ENCODE data around the gene VDAC1. TPM values are rescaled to one million over a fixed set of nuclear protein-coding genes. Genes with fewer than 3 reads are reported as not detected.

The VDAC1 gene
- total RNA-seq, 1 donor from 2014 or later: 158 TPM

DNA sequence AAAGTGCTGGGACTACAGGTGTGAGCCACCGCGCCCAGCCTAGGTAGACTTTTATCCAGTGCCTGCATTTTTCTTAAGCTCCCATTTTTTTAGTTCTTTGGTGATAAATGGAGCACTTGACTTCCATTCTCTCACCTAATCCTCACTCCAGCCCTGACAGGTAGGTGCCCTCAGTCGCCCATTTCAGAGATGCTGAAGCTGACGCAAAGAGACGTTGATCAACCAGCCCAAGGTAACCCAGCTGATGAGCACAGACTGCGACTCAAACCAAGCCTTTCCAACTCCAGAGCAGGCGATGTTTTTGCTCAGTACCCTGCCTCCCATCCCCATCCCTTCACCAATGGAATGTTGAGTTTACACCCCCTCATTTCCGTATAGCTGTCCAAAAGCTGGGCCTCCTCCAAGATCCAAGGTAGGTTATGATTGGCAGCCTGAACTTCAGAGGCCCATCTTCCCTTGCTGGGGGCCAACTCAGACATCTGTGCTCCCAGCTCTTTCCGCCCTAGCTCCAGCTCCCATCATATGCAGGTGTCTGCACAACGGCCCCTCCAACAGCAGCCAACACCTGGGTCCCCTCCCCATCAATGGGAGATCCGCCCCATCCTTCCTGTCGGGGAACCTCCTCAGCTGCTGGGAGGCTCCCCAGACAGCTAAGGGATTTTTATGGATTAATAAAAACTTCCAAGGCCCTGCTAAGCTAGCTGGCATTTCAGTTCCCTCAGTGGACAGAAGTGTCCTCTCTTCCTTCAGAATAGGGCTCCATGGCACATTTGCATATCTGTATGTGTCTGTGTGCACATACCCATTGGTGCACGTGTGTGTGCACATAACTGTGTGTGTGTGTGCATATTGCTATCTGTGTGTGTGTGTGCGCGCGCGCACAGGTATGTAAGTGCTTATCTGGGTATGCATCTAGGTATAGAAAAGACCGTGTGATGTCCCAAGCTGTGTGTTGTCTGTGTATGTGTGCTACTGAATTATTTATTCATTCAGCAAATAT, 39.3 kb upstream of the VDAC1 start:
- TF ChIP-seq, protein P1, sequence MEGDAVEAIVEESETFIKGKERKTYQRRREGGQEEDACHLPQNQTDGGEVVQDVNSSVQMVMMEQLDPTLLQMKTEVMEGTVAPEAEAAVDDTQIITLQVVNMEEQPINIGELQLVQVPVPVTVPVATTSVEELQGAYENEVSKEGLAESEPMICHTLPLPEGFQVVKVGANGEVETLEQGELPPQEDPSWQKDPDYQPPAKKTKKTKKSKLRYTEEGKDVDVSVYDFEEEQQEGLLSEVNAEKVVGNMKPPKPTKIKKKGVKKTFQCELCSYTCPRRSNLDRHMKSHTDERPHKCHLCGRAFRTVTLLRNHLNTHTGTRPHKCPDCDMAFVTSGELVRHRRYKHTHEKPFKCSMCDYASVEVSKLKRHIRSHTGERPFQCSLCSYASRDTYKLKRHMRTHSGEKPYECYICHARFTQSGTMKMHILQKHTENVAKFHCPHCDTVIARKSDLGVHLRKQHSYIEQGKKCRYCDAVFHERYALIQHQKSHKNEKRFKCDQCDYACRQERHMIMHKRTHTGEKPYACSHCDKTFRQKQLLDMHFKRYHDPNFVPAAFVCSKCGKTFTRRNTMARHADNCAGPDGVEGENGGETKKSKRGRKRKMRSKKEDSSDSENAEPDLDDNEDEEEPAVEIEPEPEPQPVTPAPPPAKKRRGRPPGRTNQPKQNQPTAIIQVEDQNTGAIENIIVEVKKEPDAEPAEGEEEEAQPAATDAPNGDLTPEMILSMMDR (IDR thresholded peaks at IDR 0.05): no peak
- no peaks in the 10 kb centered on the region for H3K36me3 Mint-ChIP-seq (ENCODE audit: low read depth)
- no peak overlapping the region for H3K4me3 Mint-ChIP-seq
- no peak for DNase-seq
- ATAC-seq (ENCODE audit: low read depth): no peak
- ChIA-PET CTCF (interaction anchor here (1.6 to 9.9 kb wide), 3 partner anchors 18 to 98 kb away, joined by 4 to 502 read pairs (median 5); no protein-coding TSS in a partner anchor), POLR2A (interaction anchor here (0.9 kb wide), 1 partner anchor 83 kb away, joined by 4 read pairs; no protein-coding TSS in a partner anchor)
- intact Hi-C loops (cut with micrococcal nuclease): no loop called here
- no peaks in the 10 kb centered on the region for H3K9me3 Mint-ChIP-seq
- H3K4me1 Mint-ChIP-seq: peaks cover 4% of the 10 kb centered on the region
- H3K27ac Mint-ChIP-seq: no peak overlapping the region
- H3K27me3 Mint-ChIP-seq: no peaks in the 10 kb centered on the region

GRCh38 chr5:134041570-134042411, 37.0 kb upstream of the VDAC1 start:
- ChIA-PET POLR2A (interaction anchor here (0.7 to 2.7 kb wide), 2 partner anchors 59 to 936 kb away, joined by 3 to 28 read pairs; no protein-coding TSS in a partner anchor), CTCF (interaction anchor here (1.1 to 9.9 kb wide), 5 partner anchors 10 to 101 kb away, joined by 3 to 502 read pairs (median 11); partner anchors contain the start of gene TCF7)
- H3K36me3 Mint-ChIP-seq (ENCODE audit: low read depth): no peaks in the 10 kb centered on the region
- ATAC-seq (ENCODE audit: low read depth) (no peak), DNase-seq (no peak)
- H3K9me3 Mint-ChIP-seq: no peaks in the 10 kb centered on the region
- TF ChIP-seq, protein P1 (IDR thresholded peaks at IDR 0.05): no peak
- H3K4me1 Mint-ChIP-seq: peaks cover 4% of the 10 kb centered on the region
- intact Hi-C loops (cut with micrococcal nuclease): no loop called here
- no peak overlapping the region for H3K4me3 Mint-ChIP-seq
- H3K27ac Mint-ChIP-seq: no peak overlapping the region
- H3K27me3 Mint-ChIP-seq: no peaks in the 10 kb centered on the region

GRCh38 chr5:134038138-134038537, 33.4 kb upstream of the VDAC1 start:
- Mint-ChIP-seq H3K4me3 (no peak overlapping the region), H3K27me3 (no peaks in the 10 kb centered on the region), H3K27ac (no peak overlapping the region), H3K9me3 (no peaks in the 10 kb centered on the region), H3K36me3 (ENCODE audit: low read depth) (no peaks in the 10 kb centered on the region), H3K4me1 (peaks cover 4% of the 10 kb centered on the region)
- ATAC-seq (ENCODE audit: low read depth): no peak
- TF ChIP-seq, protein P1 (IDR thresholded peaks at IDR 0.05): no peak
- ChIA-PET CTCF (interaction anchor here (2.7 to 9.9 kb wide), 2 partner anchors 11 to 104 kb away, joined by 6 to 502 read pairs; no protein-coding TSS in a partner anchor), POLR2A (no interaction called here)
- no peak for DNase-seq
- intact Hi-C loops (cut with micrococcal nuclease): loop anchor here (2.0 kb wide), 1 partner anchor 33 kb away; the partner anchor contains the start of gene VDAC1

DNA sequence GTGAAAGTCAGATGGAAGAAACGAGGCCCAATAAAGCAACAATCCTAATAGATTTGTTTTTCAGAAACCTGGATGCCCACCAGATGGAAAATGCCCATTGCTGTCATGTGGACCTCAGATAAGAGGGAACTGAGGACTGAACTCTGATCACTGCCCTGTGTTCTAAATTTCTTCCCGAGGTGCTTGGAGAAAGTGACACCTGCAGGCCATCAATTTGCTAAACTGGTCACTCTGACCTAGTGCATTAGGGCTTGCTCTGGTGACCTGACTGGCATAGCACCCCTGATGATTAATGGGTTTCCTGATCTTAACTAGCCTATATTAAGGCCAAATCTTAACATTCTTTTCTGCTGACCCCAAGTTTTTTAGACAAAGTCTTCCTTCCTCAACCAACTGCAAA, 32.4 kb upstream of the VDAC1 start:
- ChIA-PET CTCF (interaction anchor here (0.7 to 9.9 kb wide), 3 partner anchors 10 to 933 kb away, joined by 3 to 502 read pairs (median 6); no protein-coding TSS in a partner anchor), POLR2A (interaction anchor here (0.7 kb wide), 1 partner anchor 1666 kb away, joined by 4 read pairs; no protein-coding TSS in a partner anchor)
- no peak overlapping the region for H3K4me3 Mint-ChIP-seq
- DNase-seq (no peak), ATAC-seq (ENCODE audit: low read depth) (no peak)
- intact Hi-C loops (cut with micrococcal nuclease): no loop called here
- H3K27ac Mint-ChIP-seq: no peak overlapping the region
- no peaks in the 10 kb centered on the region for H3K9me3 Mint-ChIP-seq
- peaks cover 11% of the 10 kb centered on the region for H3K4me1 Mint-ChIP-seq
- H3K36me3 Mint-ChIP-seq (ENCODE audit: low read depth): no peaks in the 10 kb centered on the region
- TF ChIP-seq, protein P1 (IDR thresholded peaks at IDR 0.05): no peak
- no peaks in the 10 kb centered on the region for H3K27me3 Mint-ChIP-seq

All from activated B cell treated with CpG ODN at 0.5 μM for 24 hours (primary cell).